MCF 10A (cell line): ENCODE measurements around the gene DNAJC6. TPM values are rescaled to one million over a fixed set of nuclear protein-coding genes. Genes with fewer than 3 reads are reported as not detected.

ENCODE experiments used
- BruUV-seq: library from RNA; stranded (reverse); fragments of 400-500 nt; replicated peaks from 2 replicates; lab custom pipeline; 2021; lab: Mats Ljungman, UMichigan
- CTCF ChIA-PET: fragments of 300-600 bp; sonication (Branson Sonifier 250); formaldehyde crosslinking; extraction: SDS; loops from one replicate; lab custom pipeline; 2021; ENCODE audit warnings: antibody characterized with exemption, inconsistent platforms; lab: Yijun Ruan, JAX
- POLR2A ChIA-PET: fragments of 300-600, 350-650 bp; sonication (Branson Sonifier 250); formaldehyde crosslinking; extraction: SDS; loops from one replicate; lab custom pipeline; 2020; ENCODE audit warnings: antibody characterized with exemption, inconsistent platforms; lab: Yijun Ruan, JAX
- DNase-seq: peaks from one replicate; pipeline ENCODE4 v3.0.0-alpha.2; 2018; ENCODE audit not compliant: unreplicated experiment
- H3K27ac Mint-ChIP-seq: one replicate; pipeline ENCODE4 v1.8.0; 2022; ENCODE audit warnings: mild to moderate bottlenecking, low read depth, mixed read lengths; ENCODE audit not compliant: unreplicated experiment
- H3K27me3 Mint-ChIP-seq: one replicate; pipeline ENCODE4 v1.8.0; 2022; ENCODE audit warnings: mixed read lengths; ENCODE audit not compliant: insufficient read depth, unreplicated experiment
- H3K36me3 Mint-ChIP-seq: one replicate; pipeline ENCODE4 v1.8.0; 2022; ENCODE audit warnings: mild to moderate bottlenecking, moderate library complexity, mixed read lengths; ENCODE audit not compliant: insufficient read depth, unreplicated experiment
- H3K4me1 Mint-ChIP-seq: one replicate; pipeline ENCODE4 v1.8.0; 2022; ENCODE audit warnings: mixed read lengths; ENCODE audit not compliant: insufficient read depth, unreplicated experiment
- H3K4me3 Mint-ChIP-seq: one replicate; pipeline ENCODE4 v1.8.0; 2022; ENCODE audit warnings: mild to moderate bottlenecking, moderate library complexity, mixed read lengths; ENCODE audit not compliant: unreplicated experiment
- H3K9me3 Mint-ChIP-seq: one replicate; pipeline ENCODE4 v1.8.0; 2022; ENCODE audit warnings: mixed read lengths; ENCODE audit not compliant: unreplicated experiment
- CTCF ChIP-seq: fragments of 200-600 bp; IDR thresholded peaks from one replicate; pipeline ENCODE4 v1.8.0; 2022; ENCODE audit warnings: antibody characterized with exemption, mild to moderate bottlenecking; ENCODE audit not compliant: unreplicated experiment
- intact Hi-C: fragments of 100-400 bp; cut with micrococcal nuclease; formaldehyde crosslinking; loops from 2 replicates; pipeline ENCODE4 v1.14.1; 2022
- total RNA-seq: library from RNA; stranded (reverse); gene quantifications from 2 replicates; pipeline ENCODE4 v1.2.3, GENCODE V29; 2022

Gene DNAJC6
- total RNA-seq, 1 experiment from 2014 or later: 7.9 TPM

GRCh38 chr1:65278376-65279069 is 30.8 kb upstream of the DNAJC6 start:
- H3K4me3 Mint-ChIP-seq: no peak overlapping the region
- POLR2A ChIA-PET: no interaction called here
- DNase-seq: no peak
- TF ChIP-seq CTCF: no peak
- H3K4me1 Mint-ChIP-seq: peaks cover 13% of the 10 kb centered on the region
- H3K36me3 Mint-ChIP-seq: no peaks in the 10 kb centered on the region
- intact Hi-C loops: no loop called here
- CTCF ChIA-PET: interaction anchor here (0.5 to 1.5 kb wide), 4 partner anchors 21 to 456 kb away, joined by 3 read pairs; no protein-coding TSS in a partner anchor
- H3K9me3 Mint-ChIP-seq: no peaks in the 10 kb centered on the region
- no peak overlapping the region for H3K27ac Mint-ChIP-seq
- H3K27me3 Mint-ChIP-seq: no peaks in the 10 kb centered on the region
- no TSS peak for BruUV-seq

GRCh38 chr1:65279070-65279779 is 30.1 kb upstream of the DNAJC6 start:
- POLR2A ChIA-PET: no interaction called here

GRCh38 chr1:65281846-65282245 is 27.5 kb upstream of the DNAJC6 start:
- ChIA-PET CTCF (no interaction called here), POLR2A (no interaction called here)
- TF ChIP-seq CTCF: no peak
- Mint-ChIP-seq H3K4me1 (peaks cover 18% of the 10 kb centered on the region), H3K36me3 (no peaks in the 10 kb centered on the region), H3K27me3 (no peaks in the 10 kb centered on the region), H3K4me3 (no peak overlapping the region), H3K27ac (no peak overlapping the region), H3K9me3 (no peaks in the 10 kb centered on the region)
- intact Hi-C loops: no loop called here
- no TSS peak for BruUV-seq
- DNase-seq: no peak

More at GRCh38 chr1:65279070-65279779, 30.1 kb upstream of the DNAJC6 start:
- H3K27me3 Mint-ChIP-seq: no peaks in the 10 kb centered on the region
- no peaks in the 10 kb centered on the region for H3K9me3 Mint-ChIP-seq
- no peak overlapping the region for H3K27ac Mint-ChIP-seq
- no peak overlapping the region for H3K4me3 Mint-ChIP-seq
- BruUV-seq: no TSS peak
- intact Hi-C loops: no loop called here
- H3K4me1 Mint-ChIP-seq: peaks cover 17% of the 10 kb centered on the region
- DNase-seq: no peak
- no peak for TF ChIP-seq CTCF
- H3K36me3 Mint-ChIP-seq: no peaks in the 10 kb centered on the region
- CTCF ChIA-PET: interaction anchor here (1.2 kb wide), 1 partner anchor 20 kb away, joined by 3 read pairs; no protein-coding TSS in a partner anchor

GRCh38 chr1:65284229-65284628 is 25.1 kb upstream of the DNAJC6 start:
- Mint-ChIP-seq H3K36me3 (peaks cover 6% of the 10 kb centered on the region), H3K4me3 (no peak overlapping the region), H3K27me3 (no peaks in the 10 kb centered on the region), H3K27ac (no peak overlapping the region), H3K4me1 (peaks cover 18% of the 10 kb centered on the region), H3K9me3 (no peaks in the 10 kb centered on the region)
- no TSS peak for BruUV-seq
- no peak for TF ChIP-seq CTCF
- intact Hi-C loops: no loop called here
- POLR2A ChIA-PET: no interaction called here
- DNase-seq: no peak
- CTCF ChIA-PET: no interaction called here
